Peyer's patch (tissue), 4 donors: ENCODE data around the gene SGO2.

Experiments used
- CTCF ChIP-seq, 6 experiments: fragments of 450-650 bp in 4 of 6; fragments of 200-600 bp in 2 of 6; sonication (generic) in 1 of 6; IDR thresholded peaks; one replicate each; pipeline ENCODE4 v1.5.1; 2017 to 2019; ENCODE audit warnings: antibody characterized with exemption in 6 of 6, mild to moderate bottlenecking in 3 of 6, moderate library complexity in 1 of 6
- POLR2A ChIP-seq, 2 donors: fragments of 450-650 bp; IDR thresholded peaks; one replicate each; pipeline ENCODE4 v1.5.1; 2017; ENCODE audit warnings: antibody characterized with exemption in 2 of 2, mild to moderate bottlenecking in 2 of 2, moderate library complexity in 2 of 2

GRCh38 chr2:200592406-200593075 is 66.5 kb downstream of the SGO2 start:
- TF ChIP-seq CTCF (IDR thresholded peaks at IDR 0.05) (no peak), POLR2A (IDR thresholded peaks at IDR 0.05) (no peak)
